Body of pancreas (tissue), 4 donors: ENCODE results near the gene SHC1. TPM values are rescaled to one million over a fixed set of nuclear protein-coding genes. Genes with fewer than 3 reads are reported as not detected.
A peak's percentile ranks its signal among the peaks of the same experiment; 100 is the strongest.

Source experiments
- ATAC-seq: fragments of 150-250 bp; one replicate; pipeline ENCODE4 v1.9.1; 2016
- DNase-seq, 4 donors: peaks; one replicate each; pipeline ENCODE4 v3.0.0-alpha.2; 2019
- H3K27ac ChIP-seq, 4 donors: fragments of 200-600 bp; sonication (generic); 1 replicate in 3 of 4; 2 replicates in 1 of 4; pipeline versions ENCODE4 v1.5.1 to v1.6.1; 2016 to 2019; ENCODE audit warnings: mild to moderate bottlenecking in 1 of 4, mixed read lengths in 1 of 4, moderate library complexity in 1 of 4
- H3K27me3 ChIP-seq, 2 donors: fragments of 200-600 bp; sonication (generic); one replicate each; pipeline ENCODE4 v1.6.0; 2016; ENCODE audit warnings: mild to moderate bottlenecking in 1 of 2
- H3K36me3 ChIP-seq, 2 donors: fragments of 200-600 bp; sonication (generic); replicated peaks in 1 of 2; 2 replicates each; pipeline ENCODE4 v1.5.1; 2016; ENCODE audit warnings: low read depth in 2 of 2; ENCODE audit not compliant: insufficient read depth in 1 of 2
- H3K4me1 ChIP-seq: fragments of 200-600 bp; sonication (generic); one replicate; pipeline ENCODE4 v1.6.0; 2016
- H3K4me3 ChIP-seq, 2 donors: fragments of 200-600 bp; sonication (generic); 1 replicate in 1 of 2; 2 replicates in 1 of 2; pipeline ENCODE4 v1.5.1; 2016 to 2019
- H3K9me3 ChIP-seq, 3 donors: fragments of 200-600 bp; sonication (generic); 1 replicate in 2 of 3; 2 replicates in 1 of 3; pipeline ENCODE4 v1.5.1; 2016
- CTCF ChIP-seq, 7 experiments: fragments of 450-650 bp in 4 of 7; fragments of 200-600 bp in 3 of 7; sonication (generic) in 3 of 7; IDR thresholded peaks; one replicate each; pipeline ENCODE4 v1.5.1; 2016 to 2019; ENCODE audit warnings: antibody characterized with exemption in 7 of 7
- POLR2A ChIP-seq, 3 donors: fragments of 450-650 bp; IDR thresholded peaks; one replicate each; pipeline ENCODE4 v1.6.1; 2016; ENCODE audit warnings: antibody characterized with exemption in 3 of 3, mild to moderate bottlenecking in 2 of 3
- WGBS, 2 donors: methylation state at CpG; one replicate each; pipeline ENCODE4 v1.1.5; 2017; 5-methylcytosine and 5-hydroxymethylcytosine counted together
- intact Hi-C: fragments of 100-400 bp; cut with DNase I; formaldehyde crosslinking; loops from one replicate; pipeline ENCODE4 v1.15.1; 2023
- total RNA-seq, 2 donors: library from RNA; depleted of rRNA; stranded (reverse); fragments of >200 nt; gene quantifications; one replicate each; pipeline ENCODE4 v1.1.0, GENCODE V29; 2016

SHC1 gene
- 10 to 100 TPM; 38.1 to 45.5 TPM for total RNA-seq

- peak in 2 of 3 donors; percentile 3 to 60 for TF ChIP-seq POLR2A (IDR thresholded peaks at IDR 0.05)
- TF ChIP-seq CTCF (IDR thresholded peaks at IDR 0.05), result no peak
- ATAC-seq (no peak), DNase-seq (peak; percentile 68 to 83 (median 74))
- Histone ChIP-seq H3K4me3 (no peak within 1 kb of the TSS), H3K9me3 (no peaks in the 10 kb centered on the region), H3K4me1 (peaks cover 44% of the 10 kb centered on the region), H3K36me3 (peaks cover 7 to 15% of the 10 kb centered on the region in 2 donors), H3K27me3 (no peaks in the 10 kb centered on the region), H3K27ac (peak within 1 kb of the TSS; percentile 70 to 98 (median 96))
- WGBS, 2 donors, result 41 to 45% methylated on average over 8 to 15 of the region's 15 CpGs
- intact Hi-C loops, result no loop called here
Observed at GRCh38 chr1:154970631-154971340, at the start of gene SHC1. Gene SHC1 (minus strand): TSS chr1:154970747. CDS start chr1:154970526, 221 bp downstream.

- H3K27ac ChIP-seq, result peak overlapping the region in 1 of 4 donors; percentile 8
- ATAC-seq, result no peak
- TF ChIP-seq POLR2A (IDR thresholded peaks at IDR 0.05), result no peak
- TF ChIP-seq CTCF (IDR thresholded peaks at IDR 0.05), result no peak
- no peak for DNase-seq
- H3K27me3 ChIP-seq, result no peaks in the 10 kb centered on the region
- 71 to 78% methylated on average over 11 of the region's 11 CpGs for WGBS, 2 donors
- H3K4me3 ChIP-seq, result no peak overlapping the region
- intact Hi-C loops, result no loop called here
- H3K4me1 ChIP-seq, result peaks cover 31% of the 10 kb centered on the region
- peaks cover 0 to 5% of the 10 kb centered on the region in 2 donors for H3K36me3 ChIP-seq
- H3K9me3 ChIP-seq, result no peaks in the 10 kb centered on the region
Observed at GRCh38 chr1:155019377-155020245, 49.1 kb upstream of the SHC1 start.

GRCh38 chr1:155018617-155019348 lies 48.2 kb upstream of the SHC1 start:
- Histone ChIP-seq H3K4me3 (no peak overlapping the region), H3K4me1 (peaks cover 33% of the 10 kb centered on the region), H3K27ac (peak overlapping the region in 1 of 4 donors; percentile 8), H3K27me3 (no peaks in the 10 kb centered on the region), H3K36me3 (peaks cover 0 to 7% of the 10 kb centered on the region in 2 donors), H3K9me3 (no peaks in the 10 kb centered on the region)
- 85 to 88% methylated on average over 8 of the region's 8 CpGs for WGBS, 2 donors
- no peak for ATAC-seq
- TF ChIP-seq CTCF (IDR thresholded peaks at IDR 0.05) (no peak), POLR2A (IDR thresholded peaks at IDR 0.05) (no peak)
- intact Hi-C loops, result no loop called here
- DNase-seq, result no peak

- DNase-seq (peak in 1 of 4 donors; percentile 26), ATAC-seq (no peak)
- Histone ChIP-seq H3K36me3 (peaks cover 0 to 7% of the 10 kb centered on the region in 2 donors), H3K9me3 (no peaks in the 10 kb centered on the region), H3K27ac (peak overlapping the region; percentile 56 to 72 (median 68)), H3K27me3 (no peaks in the 10 kb centered on the region), H3K4me1 (peaks cover 37% of the 10 kb centered on the region), H3K4me3 (no peak overlapping the region)
- TF ChIP-seq CTCF (IDR thresholded peaks at IDR 0.05) (no peak), POLR2A (IDR thresholded peaks at IDR 0.05) (peak in 1 of 3 donors; percentile 4)
- intact Hi-C loops, result no loop called here
- 48 to 54% methylated on average over 6 of the region's 6 CpGs for WGBS, 2 donors
Observed at GRCh38 chr1:155017946-155018316, 47.4 kb upstream of the SHC1 start.
